NCI-H1436 treated with DMSO at 0.1 percent for 48 hours (cell line): ENCODE results near the gene ZBED6.
"Not testable (repeated sequence)": the region's sequence is repeated elsewhere in the genome, so short reads cannot be mapped to it uniquely, and the experiment has no call there.

Experiments used
- DNase-seq: peaks from one replicate; lab custom pipeline; 2025; lab: John Stamatoyannopoulos, UW

The ZBED6 gene, protein sequence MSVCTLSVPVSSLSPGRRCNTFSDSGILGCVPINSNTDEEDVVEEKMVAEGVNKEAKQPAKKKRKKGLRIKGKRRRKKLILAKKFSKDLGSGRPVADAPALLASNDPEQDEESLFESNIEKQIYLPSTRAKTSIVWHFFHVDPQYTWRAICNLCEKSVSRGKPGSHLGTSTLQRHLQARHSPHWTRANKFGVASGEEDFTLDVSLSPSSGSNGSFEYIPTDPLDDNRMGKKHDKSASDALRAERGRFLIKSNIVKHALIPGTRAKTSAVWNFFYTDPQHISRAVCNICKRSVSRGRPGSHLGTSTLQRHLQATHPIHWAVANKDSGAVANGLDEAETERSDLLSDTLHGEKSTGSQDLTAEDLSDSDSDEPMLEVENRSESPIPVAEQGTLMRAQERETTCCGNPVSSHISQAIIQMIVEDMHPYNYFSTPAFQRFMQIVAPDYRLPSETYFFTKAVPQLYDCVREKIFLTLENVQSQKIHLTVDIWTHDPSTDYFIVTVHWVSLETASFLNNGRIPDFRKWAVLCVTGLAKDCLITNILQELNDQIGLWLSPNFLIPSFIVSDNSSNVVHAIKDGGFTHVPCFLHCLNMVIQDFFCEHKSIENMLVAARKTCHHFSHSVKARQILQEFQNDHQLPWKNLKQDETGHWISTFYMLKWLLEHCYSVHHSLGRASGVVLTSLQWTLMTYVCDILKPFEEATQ (N-terminal part only)

DNA sequence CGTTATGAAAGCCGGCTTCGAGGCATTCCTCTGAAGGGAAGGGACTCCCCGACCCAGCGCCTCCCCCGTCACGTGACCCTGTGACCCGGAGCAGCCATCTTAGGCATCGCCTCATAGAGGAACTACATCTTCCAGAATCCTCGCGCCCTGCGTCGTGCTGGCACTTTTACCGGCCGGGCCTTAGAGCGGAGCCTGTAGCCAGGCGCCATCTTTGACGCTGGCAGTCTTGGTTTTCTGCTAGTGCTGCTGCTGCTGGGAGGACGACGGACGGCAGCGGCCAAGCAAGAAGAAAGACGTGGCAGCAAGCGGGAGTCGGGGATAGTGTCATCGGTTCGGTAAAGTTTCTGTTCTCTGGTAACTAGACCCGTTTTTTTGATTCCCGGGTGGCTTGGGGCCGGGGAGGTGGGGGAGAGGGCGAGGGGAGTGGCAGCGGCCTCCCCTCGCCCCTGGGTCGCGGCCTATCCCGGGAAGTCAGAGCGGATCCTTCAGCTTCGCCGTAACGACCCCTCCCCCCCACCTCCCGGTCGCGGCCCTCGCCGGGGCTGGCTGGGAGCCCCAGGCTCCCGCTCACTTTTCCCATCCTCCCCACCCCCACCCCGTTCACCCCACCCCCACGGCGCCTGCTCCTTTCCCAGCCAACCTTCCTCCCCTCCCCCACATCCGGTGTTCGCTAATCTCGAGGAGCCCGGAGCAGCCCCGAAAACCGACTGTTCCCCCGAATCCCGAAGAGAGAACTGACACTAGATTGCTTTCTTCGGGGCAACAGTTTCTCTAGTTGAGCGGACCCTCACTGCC, at the start of gene ZBED6, which contains the start of gene ZC3H11A:
Gene ZBED6 (plus strand): TSS at position 183 of the 795 bp plus-strand sequence. CDS start 1,900 bp downstream, outside the sequence.
Gene ZC3H11A (plus strand): TSS at position 183 of the 795 bp plus-strand sequence. CDS start 21,448 bp downstream, outside the sequence.
- peak; percentile 96 for DNase-seq

DNA sequence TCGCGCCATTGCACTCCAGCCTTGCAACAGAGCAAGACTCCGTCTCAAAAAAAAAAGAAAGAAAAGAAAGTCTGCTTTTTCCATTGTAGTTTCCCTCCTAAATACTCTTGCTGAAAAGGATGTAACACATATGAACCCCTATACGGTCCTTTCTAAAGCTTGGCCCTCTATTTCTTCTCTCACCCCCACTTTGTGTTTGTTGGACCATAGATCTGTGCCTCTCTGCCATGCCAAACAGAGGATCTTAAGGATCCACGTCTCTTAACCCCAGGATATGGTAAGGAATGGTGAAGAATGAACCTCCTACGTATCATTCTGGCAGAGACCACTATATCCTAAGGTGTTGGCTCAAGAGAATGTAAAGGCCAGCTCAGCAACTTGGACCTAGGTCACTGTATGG, 49.1 kb upstream of the ZBED6 start:
- DNase-seq, result no peak

DNA sequence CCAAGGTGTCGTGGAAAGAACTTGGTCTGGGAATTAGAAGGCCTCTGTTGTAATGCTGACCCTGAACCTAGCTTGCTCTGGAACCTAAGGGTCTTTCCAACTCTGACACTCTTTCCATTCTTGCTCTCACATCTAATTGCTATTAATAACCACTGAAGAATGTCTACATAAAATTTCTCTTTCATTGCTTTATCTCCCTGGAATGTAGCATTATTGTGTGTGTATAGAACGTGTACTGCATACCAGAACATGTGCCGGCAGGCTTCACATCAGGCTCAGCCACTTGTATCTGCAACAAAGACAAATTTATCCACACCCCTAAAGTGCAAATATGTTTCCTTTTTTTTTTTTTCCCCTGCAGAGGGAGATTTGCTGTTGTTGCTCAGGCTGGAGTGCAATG, 44.4 kb upstream of the ZBED6 start:
- no peak for DNase-seq

DNA sequence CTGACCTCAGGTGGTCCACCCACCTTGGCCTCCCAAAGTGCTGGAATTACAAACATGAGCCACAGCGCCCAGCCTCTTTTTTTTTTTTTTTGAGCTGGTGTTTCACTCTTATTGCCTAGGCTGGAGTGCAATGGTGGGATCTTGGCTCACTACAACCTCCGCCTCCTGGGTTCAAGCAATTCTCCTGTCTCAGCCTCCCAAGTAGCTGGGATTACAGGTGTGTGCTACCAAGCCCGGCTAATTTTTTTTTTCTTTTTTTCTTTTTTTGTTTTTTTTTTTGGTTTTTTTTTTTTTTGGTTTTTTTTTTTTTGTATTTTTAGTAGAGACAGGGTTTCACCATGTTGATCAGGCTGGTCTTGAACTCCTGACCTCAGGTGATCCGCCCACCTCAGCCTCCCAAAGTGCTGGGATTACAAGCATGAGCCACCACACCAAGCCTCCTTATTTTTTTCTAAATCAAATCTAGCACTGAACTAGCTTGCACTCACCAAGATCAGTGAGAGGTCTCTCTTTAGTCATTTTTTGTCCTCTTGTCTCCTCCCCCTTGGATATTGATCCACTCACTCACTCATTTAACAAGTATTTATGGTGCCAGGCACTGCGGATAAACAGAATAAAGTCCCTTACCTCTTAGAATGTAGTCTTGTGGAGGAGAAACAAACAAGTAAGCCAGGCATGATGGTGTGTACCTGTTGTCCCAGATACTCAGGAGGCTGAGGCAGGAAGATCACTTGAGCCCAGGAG, 43.6 kb upstream of the ZBED6 start:
- DNase-seq, result not testable (repeated sequence)

DNA sequence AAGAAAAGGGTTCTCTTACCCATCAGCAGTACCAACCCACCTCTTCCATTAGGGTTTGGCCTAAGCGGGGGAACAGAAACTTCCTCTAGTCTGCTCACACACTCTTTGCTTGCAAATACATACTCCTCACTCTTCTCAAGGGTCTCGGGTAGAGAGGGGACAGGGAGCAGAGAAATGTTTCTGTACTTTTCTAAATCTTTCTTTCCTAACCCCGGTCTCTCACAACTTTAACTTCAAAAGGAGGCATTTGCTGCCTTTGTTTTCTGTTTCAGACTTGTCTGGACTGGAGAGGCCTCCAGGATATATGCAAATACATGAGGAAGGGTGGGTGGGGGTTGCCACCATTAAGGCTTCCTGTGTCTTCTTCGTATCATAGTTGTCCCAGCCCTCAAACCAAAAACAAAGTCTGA, 41.0 kb upstream of the ZBED6 start:
- DNase-seq, result no peak

DNA sequence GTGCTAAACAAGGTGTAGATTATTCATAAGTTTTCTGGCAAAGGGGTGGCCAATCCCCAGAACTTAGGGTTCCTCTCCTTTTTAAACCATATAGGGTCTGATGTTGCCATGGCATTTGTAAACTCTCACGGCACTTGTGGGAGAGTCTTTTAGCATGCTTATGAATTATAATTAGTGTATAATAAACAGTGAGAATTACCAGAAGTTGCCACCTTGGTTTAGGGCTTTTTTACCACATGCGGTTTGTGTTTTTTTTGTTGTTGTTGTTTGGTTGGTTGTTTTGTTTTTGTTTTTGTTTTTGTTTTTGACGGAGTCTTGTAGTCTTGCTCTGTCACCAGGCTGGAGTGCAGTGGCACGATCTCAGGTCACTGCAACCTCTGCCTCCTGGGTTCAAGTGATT, 39.4 kb upstream of the ZBED6 start:
- no peak for DNase-seq

DNA sequence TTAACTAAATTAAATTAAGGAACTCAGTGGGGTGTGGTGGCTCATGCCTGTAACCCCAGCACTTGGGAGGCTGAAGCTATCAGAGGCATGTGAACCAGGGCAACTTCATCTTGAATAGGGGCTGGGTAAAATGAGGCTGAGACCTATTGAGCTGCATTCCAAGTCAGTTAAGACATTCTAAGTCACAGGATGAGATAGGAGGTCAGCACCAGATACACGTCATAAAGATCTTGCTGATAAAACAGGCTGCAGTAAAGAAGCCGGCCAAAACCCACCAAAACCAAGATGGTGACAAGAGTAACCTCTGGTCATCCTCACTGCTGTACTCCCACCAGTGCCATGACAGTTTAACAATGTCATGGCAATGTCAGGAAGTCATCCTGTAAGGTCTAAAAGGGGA, 36.7 kb upstream of the ZBED6 start:
- DNase-seq, result not testable (repeated sequence)

DNA sequence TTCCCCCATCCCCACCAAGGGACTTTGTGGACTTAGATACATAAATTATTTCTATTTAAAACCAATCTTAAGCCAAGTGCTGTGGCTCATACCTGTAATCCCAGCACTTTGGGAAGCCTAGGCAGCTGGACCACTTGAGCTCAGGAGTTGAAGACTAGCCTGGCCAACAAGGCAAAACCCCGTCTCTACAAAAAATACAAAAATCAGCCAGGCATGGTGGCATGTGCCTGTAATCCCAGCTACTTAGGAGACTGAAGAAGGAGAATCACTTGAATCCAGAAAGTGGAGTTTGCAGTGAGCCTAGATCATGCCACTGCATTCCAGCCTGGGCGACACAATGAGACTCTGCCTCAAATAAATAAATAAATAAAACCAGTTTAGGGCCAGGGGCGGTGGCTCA, 34.9 kb upstream of the ZBED6 start:
- no peak for DNase-seq

DNA sequence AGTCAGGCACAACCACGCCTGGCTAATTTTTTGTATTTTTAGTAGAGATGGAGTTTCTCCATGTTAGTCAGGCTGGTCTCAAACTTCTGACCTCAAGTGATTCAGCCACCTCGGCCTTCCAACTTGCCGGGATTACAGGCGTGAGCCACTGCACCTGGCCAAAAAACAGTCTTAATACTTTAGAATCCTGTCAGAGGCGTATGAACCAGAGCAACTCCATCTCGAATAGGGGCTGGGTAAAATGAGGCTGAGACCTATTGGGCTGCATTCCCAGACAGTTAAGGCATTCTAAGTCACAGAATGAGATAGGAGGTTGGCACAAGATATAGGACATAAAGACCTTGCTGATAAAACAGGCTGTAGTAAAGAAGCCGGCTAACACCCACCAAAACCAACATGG, 33.5 kb upstream of the ZBED6 start:
- DNase-seq, result not testable (repeated sequence)

DNA sequence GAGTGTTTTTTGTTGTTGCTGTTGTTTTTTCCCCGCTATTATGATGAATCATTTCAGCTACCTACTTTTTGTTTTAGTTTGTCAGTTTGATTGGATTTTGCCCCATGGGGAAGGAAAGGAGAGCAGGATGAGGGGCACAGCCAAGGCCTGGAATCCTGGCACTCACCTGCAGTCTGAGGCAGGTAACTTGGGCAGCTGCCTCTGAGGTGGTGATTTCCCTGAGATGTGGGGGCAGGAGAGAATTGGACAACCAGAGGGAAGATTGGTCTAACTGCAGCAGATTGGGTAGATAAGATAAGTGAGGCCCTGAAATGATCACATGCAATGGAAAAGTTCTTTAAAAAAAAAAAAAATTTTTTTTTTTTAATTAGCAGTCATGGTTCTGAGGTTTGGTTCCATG, 31.9 kb upstream of the ZBED6 start:
- no peak for DNase-seq

DNA sequence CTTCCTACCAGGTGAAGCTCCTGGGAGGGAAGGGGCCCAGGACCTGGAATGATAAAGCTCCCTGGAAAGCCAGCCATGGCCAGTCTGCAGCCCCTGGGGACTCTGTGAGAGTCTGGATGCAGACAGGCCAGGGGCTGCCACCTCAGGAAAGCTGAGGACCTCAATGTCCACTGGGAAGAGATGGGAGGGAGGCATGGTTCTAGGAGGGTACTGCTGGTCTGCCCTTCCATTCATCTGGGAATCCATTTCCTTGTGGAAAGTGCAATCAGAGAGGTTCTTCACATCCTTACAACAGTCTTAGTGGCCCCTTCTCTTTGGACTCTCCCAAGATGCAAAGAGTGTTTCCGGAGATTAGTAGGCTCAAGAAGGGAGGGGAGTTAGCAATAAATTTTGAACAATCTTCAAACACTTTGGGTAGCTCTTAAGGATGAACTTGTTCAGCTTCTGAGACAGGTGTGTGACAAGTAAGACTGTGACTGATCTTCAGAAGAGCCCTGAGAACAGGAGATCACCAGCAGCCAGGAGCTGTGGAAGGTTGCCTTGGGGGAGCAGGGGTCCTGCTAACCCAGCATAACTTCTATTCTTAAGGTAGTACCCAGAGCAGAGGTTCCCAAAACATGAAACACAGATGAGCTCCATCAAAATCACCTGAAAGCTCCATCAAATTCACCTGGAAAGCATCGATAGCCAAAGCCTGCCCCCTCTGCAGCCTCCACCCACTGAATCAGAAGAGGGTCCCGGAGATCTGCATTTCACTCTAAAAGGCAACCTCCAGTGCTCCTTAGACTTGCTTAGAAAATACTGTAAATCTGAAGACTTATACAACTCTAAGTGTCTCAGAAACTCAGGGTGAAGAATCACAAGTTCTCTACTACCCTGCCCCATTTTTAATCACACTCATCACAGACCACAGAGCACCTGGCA, 31.1 kb upstream of the ZBED6 start:
- DNase-seq, result no peak

DNA sequence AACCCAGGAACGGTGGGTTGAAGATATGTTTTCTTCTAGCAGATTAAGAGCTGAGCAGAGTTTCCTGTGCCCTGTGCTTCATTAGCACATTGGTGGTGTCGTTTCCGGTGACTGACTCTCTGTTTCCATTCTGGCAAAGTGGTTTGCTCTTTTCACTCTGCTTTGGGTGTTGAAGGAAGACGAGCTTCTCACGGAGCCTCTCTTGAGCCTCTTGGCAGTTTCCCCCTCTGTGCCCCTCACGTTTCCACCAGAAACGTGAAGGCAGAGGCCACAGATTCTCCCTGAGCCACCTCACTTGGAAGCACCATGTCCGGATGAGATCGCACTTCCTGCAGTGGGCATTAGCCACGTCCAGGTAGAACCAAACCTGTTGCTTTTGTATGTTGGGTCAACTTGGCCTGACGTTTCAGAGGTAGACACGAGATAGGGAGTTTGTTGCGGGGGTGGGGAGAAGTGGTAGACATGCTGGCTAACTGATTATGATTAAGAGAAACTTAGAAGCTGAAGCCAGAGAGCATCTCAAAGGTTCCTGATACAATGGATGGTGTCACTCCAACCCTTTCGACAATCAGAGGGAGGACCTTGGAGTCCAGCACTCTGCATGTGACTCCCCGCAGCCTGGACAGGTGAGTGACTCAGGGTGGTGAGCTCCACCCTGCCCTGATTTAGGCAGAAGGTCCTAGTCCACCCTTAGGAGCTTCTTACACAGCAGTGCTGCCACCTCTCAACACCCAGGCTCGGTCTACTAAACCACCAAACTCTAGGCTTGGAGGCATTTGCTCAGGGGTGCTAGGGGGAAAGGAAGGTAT, 30.2 kb upstream of the ZBED6 start, which contains the start of gene LAX1:
Gene LAX1 (plus strand): TSS at position 155 of the 809 bp plus-strand sequence. CDS start 383 bp downstream, at position 538.
- no peak for DNase-seq

DNA sequence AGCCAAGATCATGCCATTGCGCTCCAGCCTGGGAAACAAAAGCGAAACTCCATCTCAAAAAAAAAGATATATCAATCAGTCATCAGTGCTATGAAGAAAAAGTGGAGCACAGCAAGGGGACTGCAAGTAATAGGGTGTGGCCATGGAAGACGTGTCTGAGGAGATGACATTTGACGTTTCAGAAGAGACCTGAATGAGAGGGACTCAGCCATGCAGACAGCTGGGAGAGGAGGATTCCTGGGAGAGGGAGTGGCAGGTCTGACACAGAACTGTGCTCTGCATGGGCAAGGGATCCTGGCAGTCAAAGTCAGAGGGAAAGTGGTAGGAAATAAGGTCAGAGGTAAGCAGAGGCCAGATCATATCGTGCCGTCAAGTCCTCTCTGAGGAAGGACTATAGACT, 27.2 kb upstream of the ZBED6 start:
- no peak for DNase-seq

DNA sequence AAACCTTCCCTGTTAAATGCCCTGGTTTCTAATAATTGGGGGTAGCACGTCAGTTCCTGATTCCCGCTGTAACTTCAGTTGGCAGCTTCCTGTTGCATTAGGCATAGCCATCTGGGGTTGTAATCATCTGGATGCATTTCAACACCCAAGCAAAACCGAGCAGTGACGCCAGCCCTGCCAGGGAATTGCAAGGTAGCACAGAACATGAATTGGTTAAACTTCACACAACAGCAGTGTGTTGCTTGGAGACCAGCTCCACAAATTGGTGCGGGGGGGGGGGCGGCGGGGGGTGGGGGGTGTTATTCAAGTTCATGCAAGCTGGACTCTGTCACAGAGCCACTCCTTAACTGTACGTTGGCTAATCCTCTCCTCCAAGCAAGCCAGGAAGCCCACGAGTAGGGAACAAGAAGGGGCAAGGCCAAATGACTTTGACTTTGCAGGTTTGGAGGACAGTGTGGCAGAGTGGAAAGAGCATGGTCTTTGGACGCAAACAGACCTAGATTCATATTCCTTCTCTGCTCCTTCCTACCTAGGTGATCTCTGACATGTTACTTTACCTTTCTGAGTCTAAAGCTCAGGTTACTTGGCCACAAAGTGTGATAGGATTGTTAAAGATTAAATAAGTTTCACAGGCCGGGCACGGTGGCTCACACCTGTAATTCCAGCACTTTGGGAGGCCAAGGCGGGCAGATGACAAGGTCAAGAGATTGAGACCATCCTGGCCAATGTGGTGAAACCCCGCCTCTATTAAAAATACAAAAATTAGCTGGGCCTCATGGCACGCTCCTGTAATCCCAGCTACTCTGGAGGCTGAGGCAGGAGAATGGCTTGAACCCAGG, 25.7 kb upstream of the ZBED6 start:
- DNase-seq, result peak; percentile 37

DNA sequence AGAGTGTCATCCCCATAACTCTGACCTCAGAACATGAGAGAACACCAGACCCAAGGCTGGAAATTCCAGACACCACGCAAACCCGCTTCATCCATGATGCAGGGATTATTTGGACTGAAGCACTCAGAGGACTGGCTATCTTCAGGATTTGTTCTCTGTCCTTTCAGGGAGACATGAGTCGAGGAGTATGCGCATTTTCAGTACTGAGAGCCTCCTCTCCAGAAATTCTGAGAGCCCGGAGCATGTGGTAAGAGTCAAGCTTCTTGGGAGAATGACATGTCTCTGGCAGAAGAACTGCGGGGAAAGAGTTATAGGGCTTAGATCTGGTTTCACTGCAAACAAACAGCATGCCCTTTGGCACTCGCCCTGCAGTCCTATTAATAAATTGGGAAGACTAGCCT, 23.5 kb upstream of the ZBED6 start:
- no peak for DNase-seq

DNA sequence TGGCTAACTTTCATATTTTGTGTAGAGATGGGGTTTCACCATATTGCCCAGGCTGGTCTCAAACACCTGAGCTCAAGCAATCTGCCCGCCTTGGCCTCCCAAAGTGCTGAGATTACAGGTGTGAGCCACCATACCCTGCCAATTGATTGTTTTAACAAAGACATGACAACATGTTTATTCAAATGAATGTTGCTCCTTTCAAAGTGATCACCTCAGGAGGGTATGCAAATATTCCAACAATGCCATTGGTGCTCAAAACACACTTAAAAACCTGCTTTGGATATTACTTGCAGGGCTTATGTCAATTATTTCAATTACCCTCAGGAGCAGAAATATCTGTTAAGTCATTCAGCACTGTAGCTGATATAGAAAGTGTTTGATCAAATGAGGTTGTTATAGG, 22.6 kb upstream of the ZBED6 start:
- DNase-seq, result no peak

DNA sequence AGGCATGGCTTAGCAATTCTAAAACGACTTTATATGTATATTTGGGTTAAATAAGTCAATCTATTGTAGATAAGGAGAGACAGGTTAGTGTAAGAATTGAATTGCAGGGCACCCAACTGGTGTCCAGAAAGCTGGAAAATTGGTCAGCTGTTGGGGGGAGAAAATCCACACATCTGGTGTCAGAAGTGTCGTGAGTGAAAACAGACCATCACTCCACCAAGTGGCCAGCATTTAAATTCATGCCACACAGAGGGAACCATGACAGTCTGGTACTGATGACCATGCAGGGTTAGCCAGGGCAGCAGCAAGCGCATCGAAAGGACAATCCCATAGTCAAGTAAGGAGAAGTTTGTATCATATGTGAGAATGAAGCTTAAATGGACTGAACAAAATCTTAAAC, 18.8 kb upstream of the ZBED6 start:
- DNase-seq, result no peak

DNA sequence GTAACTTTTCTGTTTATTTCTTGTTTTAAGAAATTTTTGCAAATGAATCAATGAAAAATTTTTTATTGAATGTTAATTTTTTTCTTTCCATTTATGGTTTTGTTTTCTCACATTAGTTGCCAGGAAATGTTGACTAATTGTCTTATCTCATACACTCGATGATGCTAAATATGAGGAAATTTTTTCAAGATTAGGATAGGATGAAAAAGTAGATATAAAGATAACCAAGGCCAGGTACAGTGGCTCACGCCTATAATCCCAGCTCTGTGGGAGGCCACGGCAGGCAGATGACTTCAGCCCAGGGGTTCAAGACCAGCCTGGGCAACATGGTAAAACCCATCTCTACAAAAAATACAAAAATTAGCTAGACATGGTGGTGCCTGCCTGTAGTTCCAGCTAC, 17.8 kb upstream of the ZBED6 start:
- no peak for DNase-seq

DNA sequence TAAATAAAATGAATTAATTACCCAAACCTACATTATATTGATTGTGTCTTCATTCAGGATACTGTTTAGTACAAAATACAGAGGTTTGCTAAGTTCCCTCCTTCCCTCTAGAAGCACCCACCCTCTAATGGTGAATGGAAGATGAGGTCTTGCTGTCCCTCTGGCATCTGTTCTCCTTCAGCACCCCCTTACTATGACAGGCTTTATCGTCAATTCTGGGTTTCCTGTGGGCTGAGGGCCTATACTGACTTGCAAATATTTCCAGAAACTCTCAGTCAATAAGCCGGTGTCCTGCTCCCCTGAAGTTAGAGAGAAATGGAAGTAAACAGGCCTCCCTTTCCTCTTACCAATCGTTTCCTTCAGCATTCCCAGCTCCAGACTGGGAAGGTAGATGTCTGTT, 17.3 kb upstream of the ZBED6 start:
- no peak for DNase-seq
